Mesenchymal stem cell (in vitro differentiated cells and primary cell): ENCODE measurements around the gene BARHL2.

Experiments used
- DNase-seq: peaks from one replicate; pipeline ENCODE4 v3.0.0-alpha.2; 2013
- H2AFZ ChIP-seq: one replicate; pipeline ENCODE4 v1.6.1; 2013; ENCODE audit warnings: low read depth, mild to moderate bottlenecking, control low read depth, inconsistent platforms, low read length, moderate library complexity
- H2AK5ac ChIP-seq: 2 replicates; pipeline ENCODE4 v1.6.1; 2013; ENCODE audit warnings: low read length, moderate library complexity, mild to moderate bottlenecking, inconsistent platforms; ENCODE audit not compliant: severe bottlenecking
- H2BK120ac ChIP-seq: one replicate; pipeline ENCODE4 v1.6.1; 2013; ENCODE audit warnings: low read depth, mild to moderate bottlenecking, inconsistent platforms, low read length, moderate library complexity
- H2BK12ac ChIP-seq, 2 experiments: one replicate each; pipeline ENCODE4 v1.6.1; 2013; ENCODE audit warnings: inconsistent platforms in 2 of 2, low read length in 2 of 2, mild to moderate bottlenecking in 2 of 2, moderate library complexity in 2 of 2, control low read depth in 1 of 2
- H2BK15ac ChIP-seq: one replicate; pipeline ENCODE4 v1.6.1; 2013; ENCODE audit warnings: mild to moderate bottlenecking, low read depth, inconsistent platforms; ENCODE audit not compliant: poor library complexity, severe bottlenecking
- H2BK5ac ChIP-seq: 2 replicates; pipeline ENCODE4 v1.6.1; 2013; ENCODE audit warnings: low read depth, mild to moderate bottlenecking, low read length, control low read depth, inconsistent platforms; ENCODE audit not compliant: poor library complexity, severe bottlenecking
- H3K14ac ChIP-seq, 2 experiments: one replicate each; pipeline ENCODE4 v1.6.1; 2013; ENCODE audit warnings: inconsistent platforms in 2 of 2, low read length in 2 of 2, control low read depth in 1 of 2, mild to moderate bottlenecking in 1 of 2, moderate library complexity in 1 of 2
- H3K18ac ChIP-seq, 2 experiments: one replicate each; pipeline ENCODE4 v1.6.1; 2013; ENCODE audit warnings: inconsistent platforms in 2 of 2, low read length in 2 of 2, control low read depth in 1 of 2, low read depth in 1 of 2, mild to moderate bottlenecking in 1 of 2
- H3K23ac ChIP-seq, 2 experiments: one replicate each; pipeline ENCODE4 v1.6.1; 2013; ENCODE audit warnings: inconsistent platforms in 2 of 2, low read length in 2 of 2, mild to moderate bottlenecking in 2 of 2, moderate library complexity in 2 of 2, control low read depth in 1 of 2
- H3K27ac ChIP-seq: 2 replicates; pipeline ENCODE4 v1.5.1; 2013; ENCODE audit warnings: mild to moderate bottlenecking, moderate library complexity, low read length, control low read depth, inconsistent platforms; ENCODE audit not compliant: poor library complexity, severe bottlenecking
- H3K27me3 ChIP-seq, 2 experiments: 2 replicates each; pipeline versions ENCODE4 v1.6.1 to v1.7.0; 2013; ENCODE audit warnings: low read length in 2 of 2, mild to moderate bottlenecking in 2 of 2, moderate library complexity in 2 of 2, control low read depth in 1 of 2, inconsistent platforms in 1 of 2; ENCODE audit not compliant: control insufficient read depth in 1 of 2, insufficient read depth in 1 of 2
- H3K36me3 ChIP-seq, 2 experiments: 2 replicates each; pipeline versions ENCODE4 v1.6.1 to v1.7.0; 2013; ENCODE audit warnings: low read length in 2 of 2, control low read depth in 1 of 2, inconsistent platforms in 1 of 2, low read depth in 1 of 2, mild to moderate bottlenecking in 1 of 2; ENCODE audit not compliant: insufficient read depth in 2 of 2, control insufficient read depth in 1 of 2
- H3K4ac ChIP-seq, 2 experiments: one replicate each; pipeline ENCODE4 v1.6.1; 2013; ENCODE audit warnings: inconsistent platforms in 2 of 2, low read length in 2 of 2, mild to moderate bottlenecking in 2 of 2, moderate library complexity in 2 of 2, control low read depth in 1 of 2, low read depth in 1 of 2
- H3K4me1 ChIP-seq: 2 replicates; pipeline ENCODE4 v1.6.1; 2013; ENCODE audit warnings: low read depth, low read length, control low read depth; ENCODE audit not compliant: control insufficient read depth, insufficient read depth
- H3K4me2 ChIP-seq: 2 replicates; pipeline ENCODE4 v1.6.1; 2013; ENCODE audit warnings: low read length, mild to moderate bottlenecking, inconsistent platforms; ENCODE audit not compliant: poor library complexity, severe bottlenecking
- H3K4me3 ChIP-seq, 2 experiments: 2 replicates each; pipeline versions ENCODE4 v1.5.1 to v1.7.0; 2013; ENCODE audit warnings: low read length in 2 of 2, mild to moderate bottlenecking in 2 of 2, control low read depth in 1 of 2, low read depth in 1 of 2; ENCODE audit not compliant: insufficient read depth in 1 of 2
- H3K79me1 ChIP-seq: replicated peaks from 2 replicates; pipeline ENCODE4 v1.6.1; 2013; ENCODE audit warnings: mild to moderate bottlenecking, control low read depth, low read length, inconsistent platforms; ENCODE audit not compliant: poor library complexity, severe bottlenecking
- H3K9ac ChIP-seq: 2 replicates; pipeline ENCODE4 v1.7.0; 2013; ENCODE audit warnings: mild to moderate bottlenecking, low read length, moderate library complexity
- H3K9me3 ChIP-seq: 2 replicates; pipeline ENCODE4 v1.7.0; 2013; ENCODE audit warnings: mild to moderate bottlenecking, low read length; ENCODE audit not compliant: control insufficient read depth
- H4K8ac ChIP-seq: one replicate; pipeline ENCODE4 v1.6.1; 2013; ENCODE audit warnings: inconsistent platforms, mild to moderate bottlenecking, low read length, moderate library complexity
- H4K91ac ChIP-seq: one replicate; pipeline ENCODE4 v1.6.1; 2013; ENCODE audit warnings: mild to moderate bottlenecking, low read length, inconsistent platforms
- WGBS: methylation state at CpG from one replicate; pipeline ENCODE4 v1.1.7; 2013; ENCODE audit warnings: mixed read lengths; 5-methylcytosine and 5-hydroxymethylcytosine counted together

BARHL2 gene

DNA sequence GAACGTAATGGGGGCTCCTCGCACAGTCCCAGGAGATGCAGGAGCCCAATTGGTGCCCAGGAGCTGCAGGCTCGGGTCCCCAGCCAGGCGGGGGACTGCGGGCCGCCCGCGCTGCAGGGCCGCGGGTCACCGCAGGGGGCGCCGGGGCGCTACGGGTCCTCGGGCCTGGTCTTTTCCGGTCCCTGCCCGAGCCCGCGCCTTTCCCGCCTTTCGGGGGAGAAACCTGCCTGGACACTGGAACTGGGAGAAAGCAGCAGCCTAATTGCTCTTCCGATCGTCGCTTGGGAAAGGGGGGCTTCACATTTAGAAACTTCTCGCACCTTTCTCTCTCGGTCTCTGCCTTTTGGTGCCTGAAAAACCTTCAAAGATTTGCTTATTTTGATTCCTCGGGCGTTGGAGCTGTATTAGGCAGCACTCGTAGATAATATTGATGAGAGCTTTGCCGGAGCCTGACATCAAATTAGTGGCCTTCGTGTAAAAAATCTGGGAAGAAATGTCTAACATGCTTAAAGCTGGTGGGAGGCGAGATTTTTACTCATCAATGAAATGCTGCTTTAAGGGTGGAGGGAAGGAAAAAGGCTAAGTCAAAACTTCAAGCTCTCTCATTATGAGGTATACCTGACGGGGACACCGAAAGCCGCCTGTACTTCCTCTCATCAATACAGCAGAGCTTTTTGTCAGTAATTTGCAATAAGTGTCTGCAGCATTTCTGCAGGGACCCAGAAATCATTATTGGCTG lies 12.6 kb upstream of the BARHL2 start:
- Histone ChIP-seq H3K27me3 (peaks cover 84 to 100% of the 10 kb centered on the region in 2 experiments), H3K4me3 (peak overlapping the region in 1 of 2 experiments; percentile 69), H2BK120ac (no peak overlapping the region), H3K36me3 (no peaks in the 10 kb centered on the region), H3K9ac (no peak overlapping the region), H3K18ac (no peak overlapping the region), H3K79me1 (no peaks in the 10 kb centered on the region), H3K4ac (no peak overlapping the region), H2BK15ac (no peak overlapping the region), H2AK5ac (no peak overlapping the region), H3K4me2 (peak overlapping the region; percentile 86), H3K9me3 (no peaks in the 10 kb centered on the region), H3K4me1 (peaks cover 24% of the 10 kb centered on the region), H2BK12ac (no peak overlapping the region), H3K14ac (no peak overlapping the region), H3K23ac (no peak overlapping the region), H2AFZ (no peak overlapping the region), H3K27ac (no peak overlapping the region), H4K91ac (no peak overlapping the region), H2BK5ac (no peak overlapping the region), H4K8ac (no peak overlapping the region)
- no peak for DNase-seq
- 4% methylated on average over 36 of the region's 36 CpGs for WGBS

DNA sequence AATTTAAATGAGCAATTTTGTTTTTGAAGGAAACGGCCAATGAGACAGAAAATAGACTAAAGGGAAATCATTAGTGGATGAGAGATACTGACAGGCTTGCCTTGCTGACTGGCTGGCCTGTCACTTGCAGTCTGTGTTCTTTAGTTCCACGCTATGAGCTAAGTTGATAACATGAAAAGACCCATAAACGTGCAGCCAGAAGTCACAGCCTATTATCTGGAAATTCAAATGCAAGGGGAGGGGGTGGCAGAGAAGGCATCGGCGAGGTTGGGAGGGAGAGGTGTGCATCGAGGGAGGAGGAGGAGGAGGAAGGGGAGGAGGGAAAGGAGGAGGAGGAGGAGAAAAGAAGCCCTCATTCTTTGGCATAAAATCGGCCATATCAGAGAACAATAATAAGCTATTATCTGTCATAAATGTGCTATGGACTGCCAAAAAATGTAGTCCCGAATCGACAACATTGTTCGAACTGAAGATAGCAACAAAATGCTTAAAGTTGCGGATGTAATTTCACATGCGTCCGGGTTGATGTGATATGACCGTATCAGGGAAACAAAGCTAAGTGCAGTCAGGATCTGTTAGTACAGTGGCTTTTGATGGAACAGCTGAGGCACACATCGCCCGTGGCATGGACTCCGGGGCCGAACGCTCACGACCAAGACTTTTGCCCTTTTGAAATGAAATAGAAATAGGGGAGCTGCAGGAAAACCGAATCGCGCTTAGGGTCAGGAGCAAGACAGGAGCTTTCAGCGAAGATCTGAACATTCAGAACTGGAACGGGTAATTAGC lies 11.6 kb upstream of the BARHL2 start:
- Histone ChIP-seq H3K27me3 (peaks cover 93 to 100% of the 10 kb centered on the region in 2 experiments), H3K79me1 (no peaks in the 10 kb centered on the region), H3K9me3 (no peaks in the 10 kb centered on the region), H2AK5ac (no peak overlapping the region), H2BK120ac (no peak overlapping the region), H3K4me3 (peak overlapping the region in 1 of 2 experiments; percentile 40), H3K4me1 (peaks cover 25% of the 10 kb centered on the region), H2BK12ac (no peak overlapping the region), H2BK5ac (no peak overlapping the region), H3K14ac (no peak overlapping the region), H3K18ac (no peak overlapping the region), H4K91ac (no peak overlapping the region), H4K8ac (no peak overlapping the region), H3K27ac (no peak overlapping the region), H3K36me3 (no peaks in the 10 kb centered on the region), H2BK15ac (no peak overlapping the region), H3K23ac (no peak overlapping the region), H3K9ac (no peak overlapping the region), H3K4me2 (no peak overlapping the region), H3K4ac (no peak overlapping the region), H2AFZ (no peak overlapping the region)
- 5% methylated on average over 21 of the region's 25 CpGs for WGBS
- no peak for DNase-seq

DNA sequence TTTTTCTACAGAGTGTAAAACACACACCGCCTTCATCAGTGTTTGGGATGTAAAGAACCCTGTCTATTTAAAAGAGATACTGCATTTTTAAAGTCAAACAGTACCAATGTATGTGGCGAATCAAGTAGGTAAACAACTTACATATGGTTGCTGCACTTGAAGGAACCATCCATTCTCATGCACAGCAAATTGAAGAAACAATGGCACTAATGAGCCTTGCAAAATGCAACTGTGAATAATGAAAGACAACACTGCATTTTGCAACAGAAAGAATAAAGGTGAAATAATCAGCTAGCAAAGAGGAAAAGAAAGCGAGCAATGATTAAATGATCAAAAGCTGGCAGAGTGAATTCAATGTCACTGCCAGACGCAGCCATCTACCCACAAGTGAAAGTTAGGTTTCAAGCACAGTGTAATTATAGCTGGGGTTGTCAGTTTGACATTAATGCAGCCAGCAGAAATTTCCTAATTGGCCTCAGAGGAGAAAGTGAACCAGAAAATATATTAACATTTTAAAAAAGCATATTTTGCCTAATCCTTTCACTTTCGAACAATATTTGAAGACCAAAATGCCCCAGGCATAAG lies 10.9 kb upstream of the BARHL2 start:
- 4% methylated on average over 3 of the region's 5 CpGs for WGBS

DNA sequence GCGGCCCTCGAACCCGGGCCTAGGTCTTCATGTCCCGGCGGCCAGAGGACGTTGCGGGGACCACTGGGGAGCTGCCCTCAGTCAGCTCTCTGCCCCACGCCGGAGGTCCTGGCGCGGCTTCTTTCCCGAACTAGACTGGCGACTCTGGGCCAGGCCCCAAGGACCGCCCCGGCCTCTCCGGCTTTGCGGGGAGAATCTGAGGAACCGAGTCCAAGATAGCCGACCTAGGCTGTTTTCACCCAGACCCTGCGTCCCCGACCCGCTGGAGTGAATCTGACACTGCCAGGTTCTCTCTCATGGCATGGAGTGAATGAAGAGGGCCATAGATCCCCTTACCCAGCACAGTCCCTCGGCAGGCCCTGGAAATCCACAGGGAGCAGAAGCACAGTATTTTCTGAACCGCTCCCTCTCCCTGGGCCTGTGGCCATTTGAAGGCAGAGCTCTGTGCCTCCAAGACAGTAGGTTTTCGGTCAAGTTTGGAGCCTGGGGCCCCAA lies 9.9 kb upstream of the BARHL2 start:
- H3K27me3 ChIP-seq, result peaks cover 100% of the 10 kb centered on the region in 2 experiments
- H2BK15ac ChIP-seq, result no peak overlapping the region
- H3K4me3 ChIP-seq, result peak overlapping the region in 1 of 2 experiments; percentile 73
- no peaks in the 10 kb centered on the region for H3K36me3 ChIP-seq
- H3K18ac ChIP-seq, result no peak overlapping the region
- no peaks in the 10 kb centered on the region for H3K79me1 ChIP-seq
- H3K9me3 ChIP-seq, result no peaks in the 10 kb centered on the region
- H2BK120ac ChIP-seq, result no peak overlapping the region
- no peak overlapping the region for H4K91ac ChIP-seq
- peaks cover 27% of the 10 kb centered on the region for H3K4me1 ChIP-seq
- no peak overlapping the region for H2AK5ac ChIP-seq
- no peak overlapping the region for H2AFZ ChIP-seq
- H3K27ac ChIP-seq, result no peak overlapping the region
- peak overlapping the region; percentile 40 for H3K4me2 ChIP-seq
- H2BK5ac ChIP-seq, result no peak overlapping the region
- H3K23ac ChIP-seq, result no peak overlapping the region
- H3K4ac ChIP-seq, result no peak overlapping the region
- WGBS, result 4% methylated on average over 25 of the region's 25 CpGs
- no peak overlapping the region for H3K14ac ChIP-seq
- H3K9ac ChIP-seq, result no peak overlapping the region
- DNase-seq, result no peak
- no peak overlapping the region for H4K8ac ChIP-seq
- H2BK12ac ChIP-seq, result no peak overlapping the region

More for the DNA sequence above, 10.9 kb upstream of the BARHL2 start:
- H3K4me3 ChIP-seq, result no peak overlapping the region
- H2AFZ ChIP-seq, result no peak overlapping the region
- H3K27ac ChIP-seq, result no peak overlapping the region
- H3K14ac ChIP-seq, result no peak overlapping the region
- no peak overlapping the region for H4K8ac ChIP-seq
- no peak overlapping the region for H2BK12ac ChIP-seq
- no peaks in the 10 kb centered on the region for H3K9me3 ChIP-seq
- peaks cover 27% of the 10 kb centered on the region for H3K4me1 ChIP-seq
- H3K4ac ChIP-seq, result no peak overlapping the region
- H3K9ac ChIP-seq, result no peak overlapping the region
- H4K91ac ChIP-seq, result no peak overlapping the region
- peaks cover 96 to 100% of the 10 kb centered on the region in 2 experiments for H3K27me3 ChIP-seq
- H3K4me2 ChIP-seq, result no peak overlapping the region
- no peak overlapping the region for H2BK15ac ChIP-seq
- H3K36me3 ChIP-seq, result no peaks in the 10 kb centered on the region
- no peak overlapping the region for H3K23ac ChIP-seq
- no peaks in the 10 kb centered on the region for H3K79me1 ChIP-seq
- no peak overlapping the region for H2AK5ac ChIP-seq
- no peak overlapping the region for H3K18ac ChIP-seq
- no peak overlapping the region for H2BK120ac ChIP-seq
- no peak for DNase-seq
- H2BK5ac ChIP-seq, result no peak overlapping the region
